Left hindlimb (tissue), 1 donor: Measurements from ENCODE around the gene PEMT.
A peak's percentile ranks its signal among the peaks of the same experiment; 100 is the strongest.
"Not testable (repeated sequence)": the region's sequence is repeated elsewhere in the genome, so short reads cannot be mapped to it uniquely, and the experiment has no call there.

Experiments used
- DNase-seq: peaks from one replicate; pipeline ENCODE4 v3.0.0-alpha.2; 2018

The PEMT gene

DNA sequence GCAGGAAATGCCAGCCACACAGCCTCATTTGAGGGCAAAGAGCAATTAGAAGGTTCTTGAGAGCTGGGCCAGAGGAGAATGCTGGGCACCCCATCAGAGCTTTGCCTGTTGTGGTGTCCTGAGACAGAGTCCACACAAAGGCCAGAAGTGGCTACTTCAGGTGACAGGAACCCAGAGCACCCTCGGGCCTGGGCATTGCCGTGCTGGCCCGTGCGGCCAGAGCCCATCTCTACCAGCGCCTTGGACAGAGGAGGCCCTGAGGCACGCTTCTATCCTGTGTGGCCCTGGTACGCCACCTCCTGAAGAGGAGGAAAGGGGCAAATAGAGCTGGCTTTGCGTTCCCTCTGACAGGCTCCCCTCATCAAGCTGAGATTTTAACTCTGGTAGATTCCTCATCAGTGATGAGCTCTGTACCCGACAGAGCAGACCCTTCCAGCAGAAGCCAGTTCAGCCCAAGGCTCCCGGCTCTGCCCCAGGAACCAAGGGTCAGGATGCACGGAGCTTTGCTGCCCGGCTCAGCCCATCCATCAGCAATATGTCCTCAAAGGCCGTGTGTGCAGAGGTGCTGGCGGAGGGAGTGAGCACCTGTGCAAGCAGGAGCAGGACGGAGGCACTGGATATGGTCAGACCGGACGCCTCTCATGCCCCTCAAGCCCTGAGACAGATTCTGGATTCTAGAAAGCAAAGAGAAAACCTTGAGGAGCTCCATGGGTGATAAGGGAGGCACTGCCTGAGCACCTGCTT is 91.9 kb downstream of the PEMT start:
- peak; percentile 18 for DNase-seq

DNA sequence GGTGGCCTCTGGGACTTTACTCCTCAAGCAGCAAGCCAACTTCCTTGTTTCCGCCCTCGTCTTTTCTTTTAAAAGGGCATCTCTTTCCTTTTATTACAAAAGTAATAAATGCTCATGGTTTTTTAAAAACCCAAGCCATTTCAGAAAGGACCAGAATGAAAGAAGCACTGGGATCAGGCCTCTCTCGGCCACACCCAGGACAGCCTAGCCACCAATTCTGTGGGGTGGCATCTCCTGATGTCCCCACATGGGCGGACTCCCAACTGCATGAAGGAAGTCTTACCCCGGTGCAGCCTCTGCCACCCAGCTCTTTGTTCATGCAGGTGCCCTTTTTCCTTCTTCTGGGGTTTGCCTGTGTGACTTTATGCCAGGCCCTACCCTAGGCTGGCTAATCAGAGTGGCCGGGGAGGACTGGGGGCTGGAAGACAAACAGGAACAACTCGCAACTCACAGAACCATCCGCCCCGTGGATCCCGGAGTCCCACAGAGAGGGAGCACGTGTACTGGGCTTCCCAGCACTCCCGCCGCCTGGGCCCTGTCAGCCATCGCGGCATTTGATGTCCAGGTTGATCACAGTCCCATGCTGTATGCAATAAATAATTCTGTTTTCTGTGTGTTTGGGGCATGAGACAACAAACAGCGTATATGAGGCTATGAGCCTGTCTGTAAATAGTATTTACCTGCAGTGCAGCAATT is 92.8 kb downstream of the PEMT start:
- no peak for DNase-seq

DNA sequence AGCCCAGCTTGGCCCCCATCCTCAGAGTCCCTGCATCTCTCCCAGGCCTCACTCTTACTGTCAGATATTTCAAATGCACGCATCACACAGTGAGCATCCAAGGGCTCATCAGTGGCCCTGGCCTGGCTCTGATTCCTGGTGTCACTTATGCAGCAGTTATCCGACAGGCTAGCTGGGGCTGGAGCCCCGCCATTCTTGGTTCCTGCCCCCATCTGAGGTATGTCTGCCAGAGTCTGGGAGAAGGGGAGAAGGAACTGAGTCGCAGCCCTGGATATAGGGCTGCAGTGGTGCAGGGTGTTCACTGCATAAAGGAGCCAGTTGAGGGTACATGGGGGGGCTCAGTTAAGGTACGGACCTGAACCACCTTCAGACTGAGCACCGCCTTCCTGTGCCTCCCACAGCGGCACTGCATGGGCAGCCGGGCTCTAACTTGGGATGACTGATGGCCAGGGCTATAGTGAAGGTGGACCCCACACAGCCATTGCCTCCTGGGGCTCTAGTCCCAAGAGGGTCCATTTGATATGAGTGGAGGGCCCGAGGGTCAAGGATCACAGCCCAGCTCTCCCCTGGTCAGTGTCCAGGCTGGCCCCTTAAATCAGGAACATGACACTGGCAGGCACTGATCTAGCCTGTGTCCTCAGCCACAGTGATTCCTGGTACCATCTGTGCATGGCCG is 93.5 kb downstream of the PEMT start:
- no peak for DNase-seq

DNA sequence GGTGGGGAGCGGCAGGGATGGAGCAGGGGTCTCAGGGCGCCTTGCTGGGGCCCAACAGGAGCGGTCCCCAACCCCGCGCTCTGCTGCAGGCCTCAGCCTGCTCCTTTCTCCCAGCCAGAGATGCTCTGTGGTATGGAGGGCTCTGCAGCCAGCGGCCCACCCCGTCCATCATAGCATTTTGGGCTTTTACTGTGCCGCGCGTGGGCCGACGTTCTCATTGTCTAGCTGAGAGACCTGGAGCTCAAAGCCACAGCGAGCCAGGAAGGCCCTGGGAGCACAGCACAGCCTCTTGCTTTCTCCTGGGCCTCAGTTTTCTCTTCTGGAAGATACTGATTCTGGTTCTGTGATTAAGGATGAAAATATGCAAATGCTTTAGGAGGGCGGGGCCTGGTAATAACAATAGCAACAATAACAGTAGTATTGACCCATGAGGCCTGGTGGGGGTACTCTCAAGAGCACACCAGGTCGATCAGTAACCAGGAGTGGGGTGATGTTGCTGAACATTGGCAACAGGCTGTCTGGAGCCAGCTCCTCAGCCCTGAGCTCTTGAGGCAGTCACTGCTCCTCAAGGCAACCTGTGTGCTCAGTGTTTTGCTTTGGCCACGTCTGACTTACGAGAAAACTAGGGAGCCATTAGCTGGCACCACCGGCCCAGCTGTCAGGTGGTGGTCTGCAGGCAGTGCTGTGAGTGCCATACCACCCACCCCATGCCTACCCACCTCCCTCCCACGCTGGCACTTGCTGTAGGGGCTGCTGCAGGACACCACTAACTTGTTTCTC is 94.3 kb downstream of the PEMT start:
- no peak for DNase-seq

DNA sequence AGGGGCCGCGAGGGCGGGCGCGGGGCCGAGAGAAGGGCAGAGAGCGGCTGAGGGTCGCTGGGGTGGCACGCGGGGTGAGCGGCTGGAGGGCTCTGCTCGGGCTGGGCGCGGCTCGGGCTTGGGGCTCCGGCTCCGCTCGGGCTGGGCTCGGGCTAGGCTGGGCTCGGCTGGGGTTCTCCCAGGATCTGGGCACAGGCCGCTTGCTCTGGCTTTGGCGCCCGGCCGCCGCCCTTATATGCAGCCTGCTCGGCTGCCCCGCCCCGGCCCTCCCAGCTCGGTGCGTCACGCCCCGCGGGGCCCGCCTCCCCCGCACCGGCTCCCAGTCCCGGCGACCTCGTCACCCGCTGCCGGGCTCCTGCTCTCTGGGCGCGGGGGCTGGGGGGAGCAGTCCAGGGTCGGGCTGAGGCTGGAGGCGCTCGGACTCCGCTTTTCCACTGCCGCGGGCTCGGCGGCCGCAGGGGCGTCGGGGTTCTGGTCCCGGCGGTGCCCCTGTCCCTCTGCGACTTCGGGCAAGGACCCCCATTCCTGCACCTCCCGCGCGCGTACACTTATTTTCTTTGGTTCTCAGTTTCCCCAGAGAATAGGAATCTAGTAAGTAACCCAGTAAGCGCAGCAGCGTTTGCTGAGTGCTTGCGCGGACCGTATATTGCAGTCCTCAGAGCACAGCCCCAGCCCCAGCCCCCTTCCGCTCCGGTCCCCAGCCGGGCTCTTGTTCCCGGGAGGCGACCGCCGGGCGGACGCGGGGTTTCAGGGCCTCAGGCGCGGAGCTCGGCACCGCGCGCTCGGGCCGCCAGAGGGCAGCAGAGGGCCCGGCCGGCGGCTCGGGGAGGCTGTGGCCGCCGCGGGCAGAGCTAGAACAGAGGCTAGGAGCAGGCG is 95.1 kb downstream of the PEMT start, which contains the start of gene RASD1:
Gene RASD1 (minus strand): TSS at position 207 of the 876 bp plus-strand sequence. CDS start 214 bp downstream, outside the sequence.
- DNase-seq, result peak; percentile 90

- DNase-seq, result no peak
Observed at GRCh38 chr17:17495536-17496188, 95.8 kb downstream of the PEMT start.

GRCh38 chr17:17494870-17495535 is 96.5 kb downstream of the PEMT start:
- peak; percentile 62 for DNase-seq

DNA sequence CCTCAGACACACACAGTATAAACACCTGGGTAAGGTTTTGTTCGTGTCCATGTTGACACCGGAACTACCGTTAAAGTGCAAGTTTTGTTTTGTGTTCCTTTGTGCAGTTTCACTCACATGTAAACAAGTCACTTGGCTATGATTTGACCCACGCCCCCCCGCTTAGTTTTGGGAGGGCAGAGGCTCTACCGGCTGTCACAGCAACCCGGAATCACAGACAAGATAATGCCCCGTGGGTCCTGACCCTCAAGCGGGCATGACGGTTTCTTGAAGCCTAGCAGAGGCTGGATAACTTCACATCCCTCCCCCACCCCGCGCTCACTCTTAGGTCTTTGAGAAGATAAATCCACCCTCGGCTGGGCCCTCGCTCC is 97.0 kb downstream of the PEMT start:
- no peak for DNase-seq

GRCh38 chr17:17493986-17494466 is 97.5 kb downstream of the PEMT start:
- DNase-seq, result no peak

DNA sequence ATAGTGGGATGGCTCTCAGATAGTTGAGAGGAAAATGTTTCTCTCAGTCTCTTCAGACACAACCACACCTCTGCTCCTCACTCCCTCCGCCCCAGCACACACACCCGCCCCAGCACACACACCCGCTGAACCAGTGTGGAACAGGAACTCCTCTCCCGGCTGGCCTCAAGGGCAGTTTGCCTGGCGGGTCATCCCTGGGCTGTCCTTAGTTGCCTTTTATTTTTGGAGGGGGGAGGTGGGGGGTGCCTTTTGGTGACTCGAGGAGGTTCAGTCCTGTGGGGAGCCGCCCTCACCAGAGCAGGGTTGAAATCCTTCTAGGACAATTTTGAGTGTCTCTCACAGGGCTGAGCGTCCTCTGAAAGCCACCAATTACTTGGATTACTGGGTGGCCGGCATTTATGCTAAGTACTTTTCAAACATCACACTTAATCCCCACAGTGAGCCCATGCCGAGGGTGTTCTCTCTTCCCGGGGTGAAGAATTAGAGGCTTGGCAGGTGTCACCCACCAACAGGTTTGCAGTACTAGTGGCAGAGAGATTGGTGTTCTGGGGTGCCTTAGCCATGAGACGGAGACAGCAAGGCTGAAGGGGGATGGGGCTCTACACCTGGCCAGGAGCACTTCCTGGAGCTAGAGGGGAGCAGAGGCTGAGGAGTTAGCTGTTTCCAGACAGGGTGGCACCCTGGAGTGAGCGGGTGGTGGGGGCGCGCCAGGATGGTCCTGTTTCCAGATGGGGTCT is 98.1 kb downstream of the PEMT start:
- no peak for DNase-seq

DNA sequence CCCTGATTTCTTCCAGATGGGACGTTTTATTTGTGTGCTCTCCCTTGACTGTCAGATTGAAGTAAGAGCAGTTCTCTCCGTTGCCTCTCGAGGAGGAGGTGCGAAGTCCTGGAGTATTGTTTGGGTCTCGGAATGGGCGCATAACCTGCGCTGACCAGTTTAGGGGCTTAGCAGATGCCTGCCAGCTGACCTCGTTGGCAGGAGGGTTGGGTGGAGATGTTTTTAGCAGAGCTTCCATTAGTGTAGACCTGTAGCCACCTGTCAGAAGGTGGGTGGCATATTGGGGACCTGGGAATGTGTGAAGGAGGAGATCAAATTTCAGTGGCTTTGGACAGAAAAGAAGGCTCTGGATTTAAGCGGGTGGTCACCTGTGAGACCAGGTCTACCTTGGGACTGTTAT is 98.9 kb downstream of the PEMT start:
- DNase-seq, result no peak

DNA sequence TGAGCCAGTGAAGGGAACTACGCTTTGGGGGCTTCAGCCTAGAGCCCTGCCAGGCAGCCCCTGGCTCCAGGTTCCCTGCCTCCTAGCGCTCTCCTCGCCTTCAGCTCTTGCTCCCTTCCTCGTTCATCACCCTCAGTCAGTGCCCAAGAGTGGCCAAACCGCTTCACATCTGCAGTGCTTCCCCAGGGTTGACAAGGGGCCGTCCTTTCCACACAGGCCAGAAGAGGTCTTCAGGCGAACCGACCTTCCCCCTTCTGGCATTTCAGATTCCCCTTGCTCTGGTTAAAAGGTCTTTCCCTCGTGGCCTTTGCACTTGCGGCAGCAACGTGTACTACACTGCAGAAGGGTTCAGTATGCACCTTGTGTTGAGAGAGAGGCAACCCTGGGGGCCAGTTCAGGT is 99.4 kb downstream of the PEMT start:
- peak; percentile 19 for DNase-seq

DNA sequence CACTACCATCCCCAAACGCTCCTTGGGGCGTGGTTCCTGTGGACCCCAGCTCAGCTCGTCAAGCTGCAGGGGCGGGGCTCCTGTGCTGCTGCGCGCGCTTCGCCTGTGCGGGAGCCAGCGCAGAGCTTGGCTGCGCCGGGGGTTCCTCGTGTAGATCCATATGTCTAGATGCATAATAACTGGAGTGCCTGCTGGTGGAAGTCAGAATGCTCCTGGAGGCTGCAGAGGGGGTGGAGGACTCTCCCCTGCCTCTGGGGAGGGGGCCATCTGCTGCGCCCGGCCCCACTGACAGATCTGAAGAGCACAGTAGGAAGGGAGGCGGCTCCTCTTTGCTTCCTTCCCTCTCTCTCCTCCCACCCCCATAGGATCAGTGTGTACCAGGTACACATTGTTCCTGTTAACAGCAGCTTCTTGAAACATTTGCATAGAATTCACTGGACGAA is 99.9 kb downstream of the PEMT start:
- peak; percentile 7 for DNase-seq

DNA sequence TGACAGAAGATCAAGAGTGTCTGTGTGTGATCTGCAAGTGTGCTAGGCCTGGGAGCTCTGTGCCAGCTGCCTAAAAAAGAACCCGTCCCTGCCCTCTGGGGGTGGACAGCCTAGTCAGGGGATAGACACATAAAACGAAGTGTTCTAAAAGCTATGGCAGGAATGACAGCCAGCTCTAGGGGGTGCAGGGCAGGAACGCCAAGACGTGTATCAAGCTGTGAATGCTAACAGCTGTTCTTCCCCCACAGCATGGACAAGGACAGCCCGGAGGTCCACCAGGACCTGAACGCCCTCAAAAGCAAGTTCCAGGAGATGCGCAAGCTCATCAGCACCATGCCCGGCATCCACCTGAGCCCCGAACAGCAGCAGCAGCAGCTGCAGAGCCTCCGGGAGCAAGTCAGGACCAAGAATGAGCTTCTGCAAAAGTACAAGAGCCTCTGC is 100.5 kb downstream of the PEMT start:
- DNase-seq, result no peak

GRCh38 chr17:17487998-17488397 is 103.5 kb downstream of the PEMT start:
- no peak for DNase-seq

- not testable (repeated sequence) for DNase-seq
Observed at GRCh38 chr17:17486416-17486815, 105.1 kb downstream of the PEMT start.

DNA sequence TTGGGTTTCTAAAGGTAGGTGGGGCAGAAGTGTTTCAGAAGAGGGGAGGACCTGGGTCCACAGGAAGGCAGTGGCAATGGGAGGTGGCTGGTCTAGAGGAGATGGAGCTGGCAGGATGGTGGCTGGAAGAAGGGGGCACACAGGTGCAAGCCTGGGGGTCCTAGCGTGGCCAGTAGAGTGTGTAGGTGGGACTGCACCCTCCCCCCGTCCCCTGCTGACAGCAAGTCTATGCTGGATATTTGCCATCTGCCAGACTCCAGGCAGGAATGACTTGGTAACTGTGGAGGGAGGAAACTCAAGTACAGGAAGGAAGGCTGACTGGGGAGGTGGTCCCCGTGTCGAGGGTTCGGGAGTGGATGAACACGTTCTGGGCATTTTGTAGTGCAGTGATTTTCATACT is 106.1 kb downstream of the PEMT start:
- DNase-seq, result no peak

- DNase-seq, result no peak
Observed at GRCh38 chr17:17484451-17484899, 107.0 kb downstream of the PEMT start.

DNA sequence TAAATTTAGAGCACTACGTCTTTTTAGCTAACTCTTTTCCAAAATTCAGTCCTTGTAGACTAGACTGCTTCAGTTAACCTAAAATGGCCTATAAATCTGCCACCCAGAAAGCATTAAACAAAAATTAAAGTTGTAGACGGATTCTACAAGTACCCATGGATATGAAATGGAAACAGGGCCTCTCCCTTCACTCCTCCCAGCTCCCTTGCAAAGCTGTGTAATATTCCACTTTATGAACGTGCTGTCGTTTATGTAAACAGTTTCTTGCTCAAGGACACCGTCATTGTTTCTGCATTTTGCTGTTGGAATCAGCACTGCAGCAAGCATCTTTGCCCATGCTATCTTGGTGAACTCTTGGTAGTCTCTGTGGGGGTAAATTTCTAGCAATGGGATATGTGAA is 109.6 kb downstream of the PEMT start:
- no peak for DNase-seq
